GM06990 (cell line): Measurements from ENCODE around the gene CRMP1.

Experiments
- DNase-seq: peaks from one replicate; pipeline ENCODE4 v3.0.0-alpha.2; 2011; ENCODE audit not compliant: insufficient read length; ENCODE audit errors: extremely low read depth
- H3K27me3 ChIP-seq: replicated peaks from 2 replicates; pipeline ENCODE4 v1.6.0; 2011; ENCODE audit warnings: low read length; ENCODE audit not compliant: control insufficient read depth, insufficient read depth
- H3K36me3 ChIP-seq: 2 replicates; pipeline ENCODE4 v1.5.1; 2011; ENCODE audit warnings: low read length; ENCODE audit not compliant: control insufficient read depth, insufficient read depth
- H3K4me3 ChIP-seq: replicated peaks from 2 replicates; pipeline ENCODE4 v1.5.1; 2011; ENCODE audit warnings: low read depth, mild to moderate bottlenecking, control low read depth, low read length
- TF ChIP-seq, protein P1 (sequence below): IDR thresholded peaks from 2 replicates; pipeline ENCODE4 v1.5.1; 2011; ENCODE audit warnings: low read length, control low read depth, mild to moderate bottlenecking, inconsistent platforms; ENCODE audit not compliant: insufficient read depth, poor library complexity, severe bottlenecking

The CRMP1 gene

DNA sequence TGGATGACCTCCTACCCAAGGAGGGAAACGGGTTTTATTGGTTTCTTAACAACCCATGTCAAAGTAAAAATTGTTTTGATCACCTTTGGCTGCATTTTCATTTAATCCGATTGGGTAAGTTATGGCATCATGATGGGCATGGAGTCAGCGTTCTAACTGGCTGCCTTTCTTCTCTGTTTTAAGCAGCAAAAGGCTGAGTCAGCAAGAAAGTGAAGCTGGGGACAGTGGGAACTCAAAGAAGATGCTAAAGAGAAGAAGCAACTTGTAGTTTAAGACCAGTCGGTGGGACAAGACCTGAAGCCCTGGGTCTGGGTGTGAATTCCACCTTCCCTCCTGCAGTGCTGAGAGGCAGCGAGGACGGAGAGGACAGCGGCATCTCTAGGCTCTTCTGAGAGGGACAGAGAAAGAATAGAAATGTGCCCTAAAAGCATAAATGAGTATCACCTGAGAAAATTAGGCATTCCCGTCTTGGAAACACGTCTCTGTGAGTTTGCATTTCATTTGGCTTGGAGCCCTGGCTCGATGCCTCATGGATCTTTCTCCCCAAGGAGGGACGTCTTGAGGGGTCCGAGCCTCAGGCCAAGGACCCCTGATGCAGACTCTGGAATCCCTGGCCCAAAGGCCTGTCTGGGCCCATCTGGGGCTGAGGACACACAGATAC is 82.0 kb downstream of the CRMP1 start:
- peaks cover 19% of the 10 kb centered on the region for H3K36me3 ChIP-seq
- TF ChIP-seq, protein P1, sequence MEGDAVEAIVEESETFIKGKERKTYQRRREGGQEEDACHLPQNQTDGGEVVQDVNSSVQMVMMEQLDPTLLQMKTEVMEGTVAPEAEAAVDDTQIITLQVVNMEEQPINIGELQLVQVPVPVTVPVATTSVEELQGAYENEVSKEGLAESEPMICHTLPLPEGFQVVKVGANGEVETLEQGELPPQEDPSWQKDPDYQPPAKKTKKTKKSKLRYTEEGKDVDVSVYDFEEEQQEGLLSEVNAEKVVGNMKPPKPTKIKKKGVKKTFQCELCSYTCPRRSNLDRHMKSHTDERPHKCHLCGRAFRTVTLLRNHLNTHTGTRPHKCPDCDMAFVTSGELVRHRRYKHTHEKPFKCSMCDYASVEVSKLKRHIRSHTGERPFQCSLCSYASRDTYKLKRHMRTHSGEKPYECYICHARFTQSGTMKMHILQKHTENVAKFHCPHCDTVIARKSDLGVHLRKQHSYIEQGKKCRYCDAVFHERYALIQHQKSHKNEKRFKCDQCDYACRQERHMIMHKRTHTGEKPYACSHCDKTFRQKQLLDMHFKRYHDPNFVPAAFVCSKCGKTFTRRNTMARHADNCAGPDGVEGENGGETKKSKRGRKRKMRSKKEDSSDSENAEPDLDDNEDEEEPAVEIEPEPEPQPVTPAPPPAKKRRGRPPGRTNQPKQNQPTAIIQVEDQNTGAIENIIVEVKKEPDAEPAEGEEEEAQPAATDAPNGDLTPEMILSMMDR, result no peak
- H3K27me3 ChIP-seq, result no peaks in the 10 kb centered on the region
- H3K4me3 ChIP-seq, result no peak overlapping the region
- no peak for DNase-seq

DNA sequence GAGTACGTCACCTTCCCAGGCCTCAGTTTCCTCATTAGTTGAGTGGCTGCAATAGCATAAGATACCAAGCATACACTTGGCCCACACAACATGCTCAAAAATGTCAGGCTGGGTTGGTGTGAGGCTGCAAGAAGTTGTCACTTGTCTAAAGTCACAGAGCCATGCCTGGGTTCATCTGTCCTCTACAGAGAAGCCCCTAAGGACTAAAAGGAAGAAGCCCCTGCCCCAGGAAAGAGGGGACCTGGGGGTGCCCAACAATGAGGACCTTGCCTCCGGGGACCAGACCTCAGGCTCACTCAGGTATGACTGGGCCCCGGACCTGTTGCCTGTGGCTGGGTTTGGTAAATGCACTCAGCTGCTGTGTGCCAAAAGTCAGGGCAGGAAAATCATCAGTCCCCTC is 82.7 kb downstream of the CRMP1 start:
- Histone ChIP-seq H3K36me3 (peaks cover 19% of the 10 kb centered on the region), H3K27me3 (no peaks in the 10 kb centered on the region), H3K4me3 (no peak overlapping the region)
- no peak for DNase-seq
- TF ChIP-seq, protein P1, result no peak

DNA sequence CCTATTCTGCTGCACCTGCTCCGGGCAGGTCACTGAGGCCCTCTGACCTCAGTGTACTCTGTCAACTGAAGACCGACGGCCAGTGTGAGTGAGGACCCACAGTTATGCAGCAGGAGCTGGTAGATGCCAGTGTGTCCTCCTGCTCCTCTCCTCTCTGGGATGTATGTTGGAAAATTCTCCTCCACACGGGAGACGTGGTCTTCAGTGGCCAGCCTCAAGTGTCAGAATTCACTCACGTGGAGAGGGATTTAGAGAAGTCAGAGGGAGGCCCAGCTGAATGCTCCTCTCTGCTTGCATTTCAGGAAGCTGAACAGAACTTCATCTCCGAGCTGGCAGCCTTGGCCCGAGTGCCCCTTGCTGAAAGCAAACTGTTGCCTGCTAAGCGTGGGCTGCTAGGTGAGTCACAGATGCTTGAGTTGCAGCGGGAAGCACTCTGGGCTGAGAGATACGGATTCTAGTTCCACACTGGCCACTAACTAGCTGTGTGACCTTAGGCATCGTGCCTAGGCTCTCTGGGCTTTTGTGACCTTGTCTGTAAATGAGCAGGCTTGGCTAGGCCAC is 83.6 kb downstream of the CRMP1 start:
- TF ChIP-seq, protein P1, result no peak
- no peak for DNase-seq
- Histone ChIP-seq H3K4me3 (no peak overlapping the region), H3K27me3 (no peaks in the 10 kb centered on the region), H3K36me3 (peaks cover 24% of the 10 kb centered on the region)

DNA sequence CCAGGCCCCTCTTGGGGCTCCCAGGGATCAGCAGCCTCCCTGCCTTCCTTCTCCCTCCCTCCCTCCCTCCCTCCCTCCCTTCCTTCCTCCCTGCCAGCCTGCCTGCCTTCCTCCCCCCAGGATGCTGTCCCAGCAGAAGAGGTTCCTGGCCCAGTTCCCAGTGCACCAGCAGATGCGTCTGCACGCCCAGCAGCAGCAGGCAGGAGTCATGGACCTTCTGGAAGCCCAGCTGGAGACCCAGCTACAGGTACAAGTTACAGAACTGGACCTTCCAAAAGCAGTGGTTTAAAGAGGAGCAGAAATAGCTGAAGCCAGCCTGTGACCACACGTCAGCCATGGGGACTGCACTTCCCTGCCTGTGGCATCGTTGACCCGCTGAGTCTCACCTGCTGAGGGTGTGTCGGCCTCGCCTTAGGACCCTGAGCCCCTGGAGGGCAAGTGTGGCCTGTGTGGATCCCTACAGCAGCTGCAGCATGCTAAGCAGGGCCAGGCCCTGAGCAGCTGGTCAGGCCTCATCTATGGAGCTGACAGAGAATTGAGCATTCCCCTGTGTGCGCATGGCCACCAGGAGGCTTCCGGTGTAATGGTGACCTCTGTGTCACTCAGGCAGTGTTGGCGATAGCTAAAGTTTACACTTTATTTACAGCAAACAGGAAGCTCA is 84.7 kb downstream of the CRMP1 start:
- Histone ChIP-seq H3K36me3 (peaks cover 23% of the 10 kb centered on the region), H3K27me3 (no peaks in the 10 kb centered on the region), H3K4me3 (no peak overlapping the region)
- TF ChIP-seq, protein P1, result no peak
- no peak for DNase-seq

DNA sequence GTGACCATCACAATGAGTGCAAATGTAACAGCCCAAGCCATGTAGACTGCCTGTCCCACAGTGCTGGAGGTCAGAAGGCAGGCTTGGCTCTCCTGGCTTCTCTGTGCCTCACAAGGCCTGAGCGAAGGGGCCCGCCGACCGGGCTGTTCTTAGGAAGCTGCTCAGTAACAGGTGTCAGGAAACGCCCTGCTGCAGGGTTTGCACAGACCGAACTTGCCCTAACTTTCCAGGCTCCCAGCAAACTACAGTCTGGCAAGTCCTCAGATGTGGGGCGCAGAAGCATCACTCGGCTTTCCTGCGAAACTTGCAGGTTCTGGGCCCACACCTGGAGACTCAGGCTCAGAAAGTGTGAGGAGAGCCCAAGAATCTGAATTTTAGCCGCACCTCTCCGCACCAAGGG is 87.6 kb downstream of the CRMP1 start:
- Histone ChIP-seq H3K36me3 (peaks cover 24% of the 10 kb centered on the region), H3K4me3 (no peak overlapping the region), H3K27me3 (no peaks in the 10 kb centered on the region)
- TF ChIP-seq, protein P1, result no peak
- no peak for DNase-seq
